H9 (cell line): ENCODE results near the gene SNX27. TPM values are rescaled to one million over a fixed set of nuclear protein-coding genes. Genes with fewer than 3 reads are reported as not detected.

Experiments
- DNase-seq: peaks from one replicate; pipeline ENCODE4 v3.0.0-alpha.2; 2017
- H2AFZ ChIP-seq: one replicate; pipeline ENCODE4 v1.6.1; 2013; ENCODE audit warnings: mild to moderate bottlenecking, low read length, control low read depth, moderate library complexity
- H2AK5ac ChIP-seq: 2 replicates; pipeline ENCODE4 v1.6.1; 2013; ENCODE audit warnings: low read length, control low read depth, mixed read lengths; ENCODE audit not compliant: insufficient read length
- H2BK120ac ChIP-seq: one replicate; pipeline ENCODE4 v1.6.1; 2013; ENCODE audit warnings: low read depth, mild to moderate bottlenecking, low read length, control low read depth, inconsistent platforms; ENCODE audit not compliant: poor library complexity, severe bottlenecking
- H2BK12ac ChIP-seq: 2 replicates; pipeline ENCODE4 v1.6.1; 2013; ENCODE audit warnings: low read length, control low read depth, mixed read lengths, low read depth; ENCODE audit not compliant: insufficient read length
- H2BK15ac ChIP-seq: 2 replicates; pipeline ENCODE4 v1.6.1; 2013; ENCODE audit warnings: low read depth, low read length, control low read depth
- H2BK20ac ChIP-seq: one replicate; pipeline ENCODE4 v1.6.1; 2013; ENCODE audit warnings: low read depth, mild to moderate bottlenecking, low read length, control low read depth, inconsistent platforms; ENCODE audit not compliant: poor library complexity, severe bottlenecking
- H2BK5ac ChIP-seq: 2 replicates; pipeline ENCODE4 v1.6.1; 2013; ENCODE audit warnings: low read length, control low read depth, mixed read lengths; ENCODE audit not compliant: insufficient read length
- H3K14ac ChIP-seq: 2 replicates; pipeline ENCODE4 v1.6.1; 2013; ENCODE audit warnings: low read length, control low read depth; ENCODE audit not compliant: insufficient read depth
- H3K18ac ChIP-seq: 2 replicates; pipeline ENCODE4 v1.6.1; 2013; ENCODE audit warnings: low read depth, mild to moderate bottlenecking, mixed read lengths, low read length, control low read depth; ENCODE audit not compliant: insufficient read length
- H3K23ac ChIP-seq: 2 replicates; pipeline ENCODE4 v1.6.1; 2013; ENCODE audit warnings: low read length, control low read depth, mixed read lengths, low read depth; ENCODE audit not compliant: insufficient read length
- H3K23me2 ChIP-seq: 2 replicates; pipeline ENCODE4 v1.6.1; 2013; ENCODE audit warnings: low read depth, mild to moderate bottlenecking, mixed read lengths, low read length, control low read depth; ENCODE audit not compliant: insufficient read length, poor library complexity, severe bottlenecking
- H3K27ac ChIP-seq: 2 replicates; pipeline ENCODE4 v1.5.1; 2013; ENCODE audit warnings: low read length, control low read depth, mixed read lengths, low read depth; ENCODE audit not compliant: insufficient read length
- H3K27me3 ChIP-seq: 2 replicates; pipeline ENCODE4 v1.6.1; 2013; ENCODE audit warnings: low read length, control low read depth, inconsistent platforms; ENCODE audit not compliant: insufficient read depth
- H3K4ac ChIP-seq: 2 replicates; pipeline ENCODE4 v1.6.1; 2013; ENCODE audit warnings: low read depth, mild to moderate bottlenecking, control low read depth, inconsistent platforms, low read length, moderate library complexity
- H3K4me1 ChIP-seq: 2 replicates; pipeline ENCODE4 v1.6.1; 2013; ENCODE audit warnings: low read length, control low read depth, inconsistent platforms; ENCODE audit not compliant: insufficient read depth
- H3K4me2 ChIP-seq: 2 replicates; pipeline ENCODE4 v1.6.1; 2013; ENCODE audit warnings: low read length, control low read depth, mixed read lengths; ENCODE audit not compliant: insufficient read length, insufficient read depth
- H3K56ac ChIP-seq: 2 replicates; pipeline ENCODE4 v1.6.1; 2013; ENCODE audit warnings: low read depth, mild to moderate bottlenecking, mixed read lengths, low read length, control low read depth; ENCODE audit not compliant: insufficient read length
- H3K79me1 ChIP-seq: 2 replicates; pipeline ENCODE4 v1.6.1; 2013; ENCODE audit warnings: low read depth, mild to moderate bottlenecking, moderate library complexity, low read length, control low read depth, inconsistent platforms; ENCODE audit not compliant: insufficient read depth, poor library complexity, severe bottlenecking
- H3K79me2 ChIP-seq: 2 replicates; pipeline ENCODE4 v1.6.1; 2013; ENCODE audit warnings: low read length, control low read depth, inconsistent platforms; ENCODE audit not compliant: insufficient read depth
- H3K9ac ChIP-seq: 2 replicates; pipeline ENCODE4 v1.6.1; 2013; ENCODE audit warnings: low read length, control low read depth, mixed read lengths; ENCODE audit not compliant: insufficient read length; ENCODE audit errors: extremely low read depth
- H3K9me3 ChIP-seq: one replicate; pipeline ENCODE4 v1.6.1; 2013; ENCODE audit warnings: low read depth, low read length, inconsistent platforms; ENCODE audit not compliant: control insufficient read depth
- H3T11ph ChIP-seq: one replicate; pipeline ENCODE4 v1.6.1; 2013; ENCODE audit warnings: mild to moderate bottlenecking, low read length, control low read depth, inconsistent platforms
- H4K20me1 ChIP-seq: one replicate; pipeline ENCODE4 v1.6.1; 2013; ENCODE audit not compliant: control insufficient read depth, insufficient read length, insufficient read depth
- H4K5ac ChIP-seq: 2 replicates; pipeline ENCODE4 v1.6.1; 2013; ENCODE audit warnings: low read depth, mild to moderate bottlenecking, mixed read lengths, low read length, control low read depth; ENCODE audit not compliant: insufficient read length
- H4K8ac ChIP-seq: replicated peaks from 2 replicates; pipeline ENCODE4 v1.6.1; 2013; ENCODE audit warnings: low read length, control low read depth, mixed read lengths, low read depth; ENCODE audit not compliant: insufficient read length
- H4K91ac ChIP-seq: 2 replicates; pipeline ENCODE4 v1.6.1; 2013; ENCODE audit warnings: low read depth, mild to moderate bottlenecking, moderate library complexity, mixed read lengths, low read length, control low read depth; ENCODE audit not compliant: insufficient read length
- H3K27ac Mint-ChIP-seq, 3 experiments: 2 replicates in 2 of 3; 3 replicates in 1 of 3; pipeline ENCODE4 v1.8.0; 2020 to 2021; ENCODE audit warnings: mixed read lengths in 3 of 3, mild to moderate bottlenecking in 1 of 3, moderate library complexity in 1 of 3
- H3K27me3 Mint-ChIP-seq: 2 replicates; pipeline ENCODE4 v1.8.0; 2021; ENCODE audit warnings: low read depth, mild to moderate bottlenecking, moderate library complexity, mixed read lengths
- H3K36me3 Mint-ChIP-seq, 3 experiments: 2 replicates in 2 of 3; 3 replicates in 1 of 3; pipeline ENCODE4 v1.8.0; 2020 to 2021; ENCODE audit warnings: low read depth in 3 of 3, mixed read lengths in 3 of 3; ENCODE audit not compliant: insufficient read depth in 1 of 3
- H3K4me1 Mint-ChIP-seq, 2 experiments: 2 replicates each; pipeline ENCODE4 v1.8.0; 2020; ENCODE audit warnings: mixed read lengths in 2 of 2
- H3K4me3 Mint-ChIP-seq, 2 experiments: 2 replicates in 1 of 2; 3 replicates in 1 of 2; pipeline ENCODE4 v1.8.0; 2020 to 2021; ENCODE audit warnings: mild to moderate bottlenecking in 2 of 2, mixed read lengths in 2 of 2, moderate library complexity in 1 of 2
- H3K9me3 Mint-ChIP-seq, 2 experiments: 2 replicates in 1 of 2; 3 replicates in 1 of 2; pipeline ENCODE4 v1.8.0; 2020; ENCODE audit warnings: mild to moderate bottlenecking in 2 of 2, mixed read lengths in 2 of 2, moderate library complexity in 1 of 2
- WGBS: extraction: QIAGEN DNeasy Blood & Tissue Kit; methylation state at CpG from one replicate; pipeline ENCODE4 v1.1.7; 2013; ENCODE audit warnings: missing lambda C conversion rate, low lambda C conversion rate, mixed read lengths; ENCODE audit not compliant: insufficient read length; ENCODE audit errors: extremely low coverage; 5-methylcytosine and 5-hydroxymethylcytosine counted together
- total RNA-seq: library from RNA; stranded (reverse); gene quantifications from 2 replicates; pipeline ENCODE4 v1.2.1, GENCODE V29; 2021
- TF ChIP-seq, protein P1 (sequence below): fragments of 200-600 bp; sonication (generic); conservative IDR thresholded peaks from 3 replicates; pipeline ENCODE4 v1.8.0; 2021; ENCODE audit warnings: antibody characterized with exemption, mild to moderate bottlenecking

Gene SNX27
- total RNA-seq, 1 experiment from 2014 or later = 48.9 TPM

DNA sequence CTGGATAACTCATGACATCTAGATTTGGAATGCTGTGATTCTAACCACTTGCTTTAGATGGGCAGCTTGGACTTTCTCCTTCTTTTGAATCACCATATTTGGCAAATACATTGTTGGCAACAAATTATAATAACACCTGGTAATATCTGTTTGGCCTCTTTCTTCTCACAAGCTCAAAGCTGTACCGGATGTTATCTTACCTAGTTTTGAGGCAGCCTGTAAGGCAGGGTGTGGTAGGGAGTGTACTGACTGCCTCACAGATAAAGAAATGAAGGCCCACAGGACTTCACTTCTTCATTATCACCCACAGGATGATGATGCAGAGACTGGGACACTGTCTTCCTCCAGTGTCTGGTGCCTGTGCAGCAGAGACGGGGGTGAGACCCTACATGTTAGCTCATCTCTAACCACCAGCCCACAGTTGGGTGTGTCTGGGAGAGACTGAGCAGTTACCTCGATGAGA lies 43.2 kb upstream of the SNX27 start:
- H3K9me3 Mint-ChIP-seq = no peaks in the 10 kb centered on the region
- no peaks in the 10 kb centered on the region for H3K4me1 ChIP-seq
- peaks cover 7 to 13% of the 10 kb centered on the region in 2 experiments for H3K4me1 Mint-ChIP-seq
- H2BK5ac ChIP-seq = no peak overlapping the region
- H3K79me2 ChIP-seq = no peaks in the 10 kb centered on the region
- no CpG with 5 or more reads among the region's 3 CpGs for WGBS
- no peaks in the 10 kb centered on the region for H3K27me3 ChIP-seq
- no peaks in the 10 kb centered on the region for H4K20me1 ChIP-seq
- no peak overlapping the region for H3K4me2 ChIP-seq
- H3K4ac ChIP-seq = no peak overlapping the region
- no peak overlapping the region for H3K27ac Mint-ChIP-seq
- no peak overlapping the region for H2AK5ac ChIP-seq
- H3K36me3 Mint-ChIP-seq = peaks cover 2 to 41% (median 25%) of the 10 kb centered on the region in 3 experiments; a peak in 6 of 7 replicates
- no peak overlapping the region for H2BK20ac ChIP-seq
- H3K23me2 ChIP-seq = no peaks in the 10 kb centered on the region
- no peak overlapping the region for H2BK12ac ChIP-seq
- no peak overlapping the region for H3K18ac ChIP-seq
- H3K14ac ChIP-seq = no peak overlapping the region
- no peak overlapping the region for H3K56ac ChIP-seq
- H3K9ac ChIP-seq = no peak overlapping the region
- H2BK15ac ChIP-seq = no peak overlapping the region
- H3K79me1 ChIP-seq = no peaks in the 10 kb centered on the region
- H3T11ph ChIP-seq = no peak overlapping the region
- H4K5ac ChIP-seq = no peak overlapping the region
- H3K23ac ChIP-seq = no peak overlapping the region
- H4K8ac ChIP-seq = no peak overlapping the region
- H3K4me3 Mint-ChIP-seq = no peak overlapping the region
- DNase-seq = no peak
- H3K27me3 Mint-ChIP-seq = no peaks in the 10 kb centered on the region
- H2BK120ac ChIP-seq = no peak overlapping the region
- H3K27ac ChIP-seq = no peak overlapping the region
- H4K91ac ChIP-seq = no peak overlapping the region
- no peak overlapping the region for H2AFZ ChIP-seq
- no peaks in the 10 kb centered on the region for H3K9me3 ChIP-seq
- TF ChIP-seq, protein P1, sequence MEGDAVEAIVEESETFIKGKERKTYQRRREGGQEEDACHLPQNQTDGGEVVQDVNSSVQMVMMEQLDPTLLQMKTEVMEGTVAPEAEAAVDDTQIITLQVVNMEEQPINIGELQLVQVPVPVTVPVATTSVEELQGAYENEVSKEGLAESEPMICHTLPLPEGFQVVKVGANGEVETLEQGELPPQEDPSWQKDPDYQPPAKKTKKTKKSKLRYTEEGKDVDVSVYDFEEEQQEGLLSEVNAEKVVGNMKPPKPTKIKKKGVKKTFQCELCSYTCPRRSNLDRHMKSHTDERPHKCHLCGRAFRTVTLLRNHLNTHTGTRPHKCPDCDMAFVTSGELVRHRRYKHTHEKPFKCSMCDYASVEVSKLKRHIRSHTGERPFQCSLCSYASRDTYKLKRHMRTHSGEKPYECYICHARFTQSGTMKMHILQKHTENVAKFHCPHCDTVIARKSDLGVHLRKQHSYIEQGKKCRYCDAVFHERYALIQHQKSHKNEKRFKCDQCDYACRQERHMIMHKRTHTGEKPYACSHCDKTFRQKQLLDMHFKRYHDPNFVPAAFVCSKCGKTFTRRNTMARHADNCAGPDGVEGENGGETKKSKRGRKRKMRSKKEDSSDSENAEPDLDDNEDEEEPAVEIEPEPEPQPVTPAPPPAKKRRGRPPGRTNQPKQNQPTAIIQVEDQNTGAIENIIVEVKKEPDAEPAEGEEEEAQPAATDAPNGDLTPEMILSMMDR = no peak
